ENCODE results near the gene HIP1R. TPM values are rescaled to one million over a fixed set of nuclear protein-coding genes. Genes with fewer than 3 reads are reported as not detected.

HIP1R gene
- total RNA-seq: 10 to 100 TPM in 5 of 7 donors, 1 to 10 TPM in 2; 9.0 to 20.2 (median 10.4) TPM
- 10 to 100 TPM in 1 of 2 donors, 1 to 10 TPM in 1; 1.4 to 11.5 TPM for polyA plus RNA-seq
- long read RNA-seq, donor 1, full-length matches to known transcripts: 4 of 24 reads
- long read RNA-seq, donor 1, partial matches to known transcripts: 15 of 24 reads
- long read RNA-seq, donor 1, other reads (novel, unspliced or antisense): 5 of 24 reads
- long read RNA-seq, donor 2, full-length matches to known transcripts: 3 of 10 reads
- long read RNA-seq, donor 2, partial matches to known transcripts: 7 of 10 reads
- long read RNA-seq, donor 2, other reads (novel, unspliced or antisense): 0 of 10 reads
- long read RNA-seq, donor 3, full-length matches to known transcripts: 13 of 27 reads
- long read RNA-seq, donor 3, partial matches to known transcripts: 9 of 27 reads
- long read RNA-seq, donor 3, other reads (novel, unspliced or antisense): 5 of 27 reads

- 0 to 1% (median 0%) methylated on average over 13 to 83 of the region's 85 CpGs for WGBS, 3 donors
These were observed at the start of gene HIP1R for GRCh38 chr12:122834921-122835749. Gene HIP1R (plus strand): TSS chr12:122835457. CDS start chr12:122835551, 94 bp downstream.

GRCh38 chr12:122785503-122785902 lies 49.8 kb upstream of the HIP1R start:
- TF ChIP-seq CTCF (IDR thresholded peaks at IDR 0.05) (no peak), POLR2A (IDR thresholded peaks at IDR 0.05) (no peak), EP300 (IDR thresholded peaks at IDR 0.05) (no peak)
- Histone ChIP-seq H3K27ac (no peak overlapping the region), H3K9me3 (no peaks in the 10 kb centered on the region), H3K4me3 (no peak overlapping the region), H3K36me3 (no peaks in the 10 kb centered on the region), H3K27me3 (no peaks in the 10 kb centered on the region), H3K4me1 (ENCODE audit: insufficient read depth) (no peaks in the 10 kb centered on the region)
- intact Hi-C loops (cut with DNase I): no loop called here
- 86 to 89% (median 88%) methylated on average over 7 of the region's 7 CpGs for WGBS, 3 donors
- DNase-seq: no peak

More at GRCh38 chr12:122834921-122835749, at the start of gene HIP1R:
- H3K27me3 ChIP-seq: no peaks in the 10 kb centered on the region
- no peaks in the 10 kb centered on the region for H3K9me3 ChIP-seq
- no peaks in the 10 kb centered on the region for H3K4me1 ChIP-seq (ENCODE audit: insufficient read depth)
- peak within 1 kb of the TSS; percentile 75 for H3K4me3 ChIP-seq
- H3K27ac ChIP-seq: peak within 1 kb of the TSS in 1 of 2 donors; percentile 15
- H3K36me3 ChIP-seq: no peaks in the 10 kb centered on the region
- intact Hi-C loops (cut with DNase I): no loop called here
- peak in 3 of 5 donors; percentile 57 to 65 (median 61) for DNase-seq
- TF ChIP-seq EP300 (IDR thresholded peaks at IDR 0.05) (no peak), POLR2A (IDR thresholded peaks at IDR 0.05) (no peak), CTCF (IDR thresholded peaks at IDR 0.05) (no peak)

- Histone ChIP-seq H3K9me3 (no peaks in the 10 kb centered on the region), H3K4me1 (ENCODE audit: insufficient read depth) (no peaks in the 10 kb centered on the region), H3K4me3 (no peak overlapping the region), H3K36me3 (no peaks in the 10 kb centered on the region), H3K27me3 (no peaks in the 10 kb centered on the region), H3K27ac (no peak overlapping the region)
- TF ChIP-seq POLR2A (IDR thresholded peaks at IDR 0.05) (no peak), EP300 (IDR thresholded peaks at IDR 0.05) (no peak), CTCF (IDR thresholded peaks at IDR 0.05) (no peak)
- WGBS, 3 donors: 79 to 84% (median 82%) methylated on average over 4 of the region's 4 CpGs
- no peak for DNase-seq
- intact Hi-C loops (cut with DNase I): no loop called here
These were observed 46.9 kb upstream of the HIP1R start for GRCh38 chr12:122788387-122788786.

- TF ChIP-seq CTCF (IDR thresholded peaks at IDR 0.05): no peak
- no peak for TF ChIP-seq EP300 (IDR thresholded peaks at IDR 0.05)
- TF ChIP-seq POLR2A (IDR thresholded peaks at IDR 0.05): no peak
- intact Hi-C loops (cut with DNase I): loop anchor here in 3 of 4 donors (10.0 kb wide), 2 partner anchors 155 to 165 kb away; no protein-coding TSS in a partner anchor
- DNase-seq: no peak
- Histone ChIP-seq H3K36me3 (no peaks in the 10 kb centered on the region), H3K27ac (no peak overlapping the region), H3K4me1 (ENCODE audit: insufficient read depth) (no peaks in the 10 kb centered on the region), H3K4me3 (no peak overlapping the region), H3K9me3 (no peaks in the 10 kb centered on the region), H3K27me3 (no peaks in the 10 kb centered on the region)
- 73 to 81% (median 81%) methylated on average over 5 of the region's 5 CpGs for WGBS, 3 donors
These were observed 45.6 kb upstream of the HIP1R start for GRCh38 chr12:122789637-122790036.

All from ovary (tissue), 10 donors.